ENCODE data around the gene EVC.
A peak's percentile ranks its signal among the peaks of the same experiment; 100 is the strongest.

Gene EVC

GRCh38 chr4:5755679-5756078 is 44.7 kb downstream of the EVC start:
- no peak for DNase-seq (ENCODE audit: low read depth)

GRCh38 chr4:5756271-5756670 is 45.3 kb downstream of the EVC start:
- no peak for DNase-seq (ENCODE audit: low read depth)

- no peak for DNase-seq (ENCODE audit: low read depth)
Measured at GRCh38 chr4:5757091-5757490, 46.1 kb downstream of the EVC start.

- no peak for DNase-seq (ENCODE audit: low read depth)
Measured at GRCh38 chr4:5757536-5757935, 46.5 kb downstream of the EVC start.

DNA sequence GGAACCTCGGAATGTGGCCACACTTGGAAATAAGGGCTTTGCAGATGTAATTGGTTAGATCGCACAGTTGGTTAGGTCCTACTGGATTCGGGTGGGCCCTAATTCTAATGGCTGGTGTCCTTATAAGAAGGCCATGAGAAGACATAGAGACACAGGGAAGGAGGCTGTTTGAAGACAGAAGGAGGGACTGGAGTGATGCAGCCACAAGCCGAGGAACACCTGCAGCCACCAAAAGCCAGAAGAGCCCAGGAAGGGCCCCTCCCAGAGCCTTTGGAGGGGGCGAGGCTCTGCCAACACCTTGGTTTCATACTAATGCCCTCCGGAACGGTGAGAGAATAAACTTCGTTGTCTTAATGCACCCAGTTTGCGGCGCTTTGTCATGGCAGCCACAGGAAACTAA is 47.0 kb downstream of the EVC start:
- no peak for DNase-seq (ENCODE audit: low read depth)

GRCh38 chr4:5758741-5759140 is 47.7 kb downstream of the EVC start:
- peak; percentile 48 for DNase-seq (ENCODE audit: low read depth)

DNA sequence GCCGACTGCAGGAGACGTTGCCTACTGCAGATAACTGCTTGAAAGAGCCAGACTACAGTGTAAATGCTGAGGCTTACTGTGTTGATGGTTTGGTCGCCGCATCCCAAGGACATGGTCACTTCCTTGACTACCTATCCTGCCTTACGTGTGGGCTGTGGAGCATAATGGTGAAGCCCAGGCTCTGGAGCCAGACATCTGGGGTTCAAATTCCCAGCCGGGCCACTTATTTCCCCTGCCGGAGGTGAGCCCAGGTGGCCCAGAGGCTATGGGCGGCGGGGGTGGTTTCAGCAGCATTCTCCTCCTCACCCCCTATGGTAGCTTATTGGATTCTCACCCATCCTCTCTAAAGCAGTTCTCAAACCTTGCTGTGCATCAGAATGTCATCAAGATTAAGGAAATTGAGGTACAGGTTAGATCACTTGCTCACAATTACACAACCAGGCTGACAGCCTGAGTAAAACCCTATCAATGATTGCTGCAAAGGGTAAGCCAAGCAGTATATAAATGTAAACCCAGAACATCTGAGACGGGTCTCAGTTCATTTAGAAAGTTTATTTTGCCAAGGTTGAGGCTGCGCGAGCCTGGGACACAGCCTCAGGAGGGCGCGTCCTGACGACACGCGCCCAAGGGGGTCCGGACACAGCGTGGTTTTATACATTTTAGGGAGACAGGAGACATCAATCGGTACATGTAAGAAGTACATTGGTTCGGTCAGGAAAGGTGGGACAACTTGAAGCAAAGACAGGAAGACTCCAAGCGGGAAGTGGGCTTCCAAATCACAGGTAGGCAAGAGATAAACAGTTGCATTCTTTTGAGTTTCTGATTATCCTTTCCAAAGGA is 48.5 kb downstream of the EVC start:
- DNase-seq (ENCODE audit: low read depth), result no peak

- DNase-seq (ENCODE audit: low read depth), result no peak
Measured at GRCh38 chr4:5760246-5760645, 49.2 kb downstream of the EVC start.

DNA sequence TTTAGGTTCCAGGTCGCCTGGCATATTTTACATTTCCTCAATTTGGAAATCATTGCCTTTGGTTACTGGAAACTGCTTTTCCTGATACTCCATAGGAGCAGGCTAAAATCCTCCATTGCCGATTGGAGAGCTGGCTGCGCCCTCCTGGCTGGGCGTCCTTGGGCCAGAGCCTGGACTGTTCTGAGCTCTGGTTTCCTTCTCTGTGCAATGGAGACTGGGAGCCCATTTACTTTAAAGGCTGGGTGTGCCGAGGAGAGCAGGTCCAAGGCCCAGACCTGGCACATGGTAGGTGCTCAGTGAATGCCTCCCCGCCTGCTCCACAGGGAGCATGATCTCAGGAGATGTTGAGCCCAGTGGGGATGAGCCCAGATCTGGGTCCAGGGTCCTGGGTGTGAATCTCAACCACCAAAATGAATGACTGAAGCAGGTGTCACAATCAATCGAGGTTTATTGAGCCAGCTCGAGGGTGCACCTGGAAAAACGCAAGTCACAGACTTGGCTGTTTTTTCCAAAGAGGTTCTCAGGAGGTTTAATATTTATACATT is 50.0 kb downstream of the EVC start:
- no peak for DNase-seq (ENCODE audit: low read depth)

GRCh38 chr4:5770051-5770450 is 59.0 kb downstream of the EVC start:
- no peak for DNase-seq (ENCODE audit: low read depth)

- no peak for DNase-seq (ENCODE audit: low read depth)
Measured at GRCh38 chr4:5772528-5773270, 61.7 kb downstream of the EVC start.

GRCh38 chr4:5773271-5773555 is 62.2 kb downstream of the EVC start:
- DNase-seq (ENCODE audit: low read depth), result no peak

- DNase-seq (ENCODE audit: low read depth), result no peak
Measured at GRCh38 chr4:5774416-5775036, 63.5 kb downstream of the EVC start.

- no peak for DNase-seq (ENCODE audit: low read depth)
Measured at GRCh38 chr4:5776510-5776909, 65.5 kb downstream of the EVC start.

DNA sequence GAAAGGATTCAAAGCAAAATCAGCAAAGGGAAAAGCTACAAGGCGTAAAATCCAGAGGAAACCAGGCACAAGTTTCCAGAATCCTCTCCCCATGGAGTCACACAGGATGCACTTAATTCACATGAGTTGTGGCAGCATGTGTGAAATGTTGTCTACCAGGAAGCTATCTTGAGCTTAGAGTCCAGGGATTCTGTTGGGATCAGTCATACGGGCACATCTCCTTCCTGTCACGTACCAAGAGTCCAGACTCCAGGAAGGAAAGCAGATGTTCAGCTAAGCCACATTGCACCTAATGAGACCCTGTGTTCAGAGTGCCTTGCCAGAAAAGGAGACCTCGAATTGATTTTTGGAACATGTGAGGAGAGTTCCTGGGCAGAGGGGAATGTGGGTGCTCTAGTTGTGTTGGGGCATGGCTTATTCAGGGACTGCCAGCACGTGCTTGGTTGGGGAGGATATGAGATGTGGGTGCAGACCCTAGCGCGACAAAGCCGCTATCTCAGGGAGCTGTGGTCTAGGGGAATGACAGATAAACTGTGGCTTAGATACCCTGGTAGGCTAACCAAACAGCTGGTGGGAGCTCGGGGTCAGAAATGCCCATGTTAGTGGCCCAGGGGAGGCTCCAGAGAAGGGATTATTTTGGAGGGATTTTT is 70.0 kb downstream of the EVC start:
- DNase-seq (ENCODE audit: low read depth), result no peak

GRCh38 chr4:5781691-5782090 is 70.7 kb downstream of the EVC start:
- no peak for DNase-seq (ENCODE audit: low read depth)

- DNase-seq (ENCODE audit: low read depth), result no peak
Measured at GRCh38 chr4:5782829-5783476, 72.0 kb downstream of the EVC start.

DNA sequence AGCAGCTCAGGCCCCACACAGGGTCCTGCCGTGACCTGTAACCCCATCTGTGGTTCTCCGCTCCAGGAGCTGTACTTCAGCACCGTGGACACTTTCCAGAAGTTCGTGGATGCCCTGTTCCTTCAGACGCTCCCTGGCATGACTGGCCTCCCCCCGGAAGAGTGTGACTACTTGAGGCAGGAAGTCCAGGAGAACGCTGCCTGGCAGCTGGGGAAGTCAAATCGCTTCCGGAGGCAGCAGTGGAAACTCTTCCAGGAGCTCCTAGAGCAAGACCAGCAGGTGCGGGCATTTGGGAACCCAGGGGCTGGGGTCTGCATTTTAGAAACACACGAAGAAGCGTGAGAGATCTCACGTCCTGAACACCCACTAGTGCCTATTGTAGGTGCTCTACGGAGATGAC is 72.5 kb downstream of the EVC start:
- no peak for DNase-seq (ENCODE audit: low read depth)

DNA sequence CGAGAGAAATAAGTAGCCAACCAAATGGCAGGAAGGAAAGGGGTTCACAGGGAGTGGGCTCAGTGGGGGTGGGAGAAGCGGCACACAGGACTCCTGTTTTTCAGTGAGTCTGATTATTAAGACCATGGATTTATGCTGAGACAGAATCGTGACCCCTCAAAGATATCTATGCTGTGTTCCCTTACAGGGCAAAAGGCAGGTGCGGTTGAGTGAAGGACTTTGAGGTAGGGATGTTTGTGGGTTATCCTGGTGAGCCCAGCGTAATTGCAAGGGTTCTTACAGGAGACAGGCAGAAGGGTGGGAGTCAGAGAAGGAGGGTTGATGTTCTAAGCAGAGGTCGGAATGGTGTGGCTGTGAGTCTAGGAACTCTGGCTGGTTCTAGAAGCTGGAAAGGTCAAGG is 73.0 kb downstream of the EVC start:
- no peak for DNase-seq (ENCODE audit: low read depth)

GRCh38 chr4:5784960-5785611 is 74.1 kb downstream of the EVC start:
- DNase-seq (ENCODE audit: low read depth), result no peak
